Transverse colon (tissue), 3 donors: Measurements from ENCODE around the gene SERINC5.

Experiments
- CTCF ChIP-seq, 5 experiments: fragments of 200-600 bp in 3 of 5; fragments of 450-650 bp in 2 of 5; sonication (generic) in 3 of 5; IDR thresholded peaks; 1 replicate in 2 of 5; 2 replicates in 3 of 5; pipeline ENCODE4 v1.5.1; 2016 to 2017; ENCODE audit warnings: antibody characterized with exemption in 5 of 5, inconsistent platforms in 3 of 5, mild to moderate bottlenecking in 2 of 5, moderate library complexity in 1 of 5
- POLR2A ChIP-seq: fragments of 450-650 bp; IDR thresholded peaks from one replicate; pipeline ENCODE4 v1.6.1; 2016; ENCODE audit warnings: antibody characterized with exemption, mild to moderate bottlenecking, moderate library complexity

GRCh38 chr5:80070338-80071056, 185.4 kb downstream of the SERINC5 start:
- TF ChIP-seq POLR2A (no peak), CTCF (IDR thresholded peaks at IDR 0.05) (no peak)
